Trophoblast cell (in vitro differentiated cells and primary cell): ENCODE results near the gene SLC16A10.
"Not testable (repeated sequence)": the region's sequence is repeated elsewhere in the genome, so short reads cannot be mapped to it uniquely, and the experiment has no call there.

Source experiments
- DNase-seq, 2 donors: peaks; one replicate each; pipeline ENCODE4 v3.0.0-alpha.2; 2016
- H2AFZ ChIP-seq: 2 replicates; pipeline ENCODE4 v1.6.1; 2013; ENCODE audit warnings: low read length, moderate library complexity, mild to moderate bottlenecking; ENCODE audit not compliant: insufficient read depth, poor library complexity
- H2AK5ac ChIP-seq: 2 replicates; pipeline ENCODE4 v1.6.1; 2013; ENCODE audit warnings: mild to moderate bottlenecking, low read length
- H2BK120ac ChIP-seq: 2 replicates; pipeline ENCODE4 v1.6.1; 2013; ENCODE audit warnings: low read length, mild to moderate bottlenecking, moderate library complexity; ENCODE audit not compliant: insufficient read depth, poor library complexity
- H2BK12ac ChIP-seq: 2 replicates; pipeline ENCODE4 v1.6.1; 2013; ENCODE audit warnings: mild to moderate bottlenecking, low read length, moderate library complexity
- H2BK5ac ChIP-seq: 2 replicates; pipeline ENCODE4 v1.6.1; 2013; ENCODE audit warnings: low read length, low read depth, moderate library complexity, mild to moderate bottlenecking; ENCODE audit not compliant: poor library complexity
- H3K14ac ChIP-seq: 2 replicates; pipeline ENCODE4 v1.6.1; 2013; ENCODE audit warnings: mild to moderate bottlenecking, low read length
- H3K18ac ChIP-seq: 2 replicates; pipeline ENCODE4 v1.6.1; 2013; ENCODE audit warnings: mild to moderate bottlenecking, low read length
- H3K23ac ChIP-seq: 2 replicates; pipeline ENCODE4 v1.6.1; 2013; ENCODE audit warnings: low read length
- H3K27ac ChIP-seq: 2 replicates; pipeline ENCODE4 v1.5.1; 2013; ENCODE audit warnings: low read depth, mild to moderate bottlenecking, inconsistent platforms, low read length, moderate library complexity
- H3K27me3 ChIP-seq: 2 replicates; pipeline ENCODE4 v1.6.1; 2013; ENCODE audit warnings: inconsistent platforms, mild to moderate bottlenecking, low read length, moderate library complexity; ENCODE audit not compliant: insufficient read depth
- H3K36me3 ChIP-seq, 2 experiments: 1 replicate in 1 of 2; 2 replicates in 1 of 2; pipeline ENCODE4 v1.6.1; 2013; ENCODE audit warnings: low read length in 2 of 2, mild to moderate bottlenecking in 2 of 2, moderate library complexity in 1 of 2; ENCODE audit not compliant: insufficient read depth in 2 of 2, control insufficient read depth in 1 of 2
- H3K4ac ChIP-seq: 2 replicates; pipeline ENCODE4 v1.6.1; 2013; ENCODE audit warnings: low read depth, mild to moderate bottlenecking, low read length, moderate library complexity
- H3K4me1 ChIP-seq, 2 experiments: 1 replicate in 1 of 2; 2 replicates in 1 of 2; pipeline ENCODE4 v1.6.1; 2013; ENCODE audit warnings: low read length in 2 of 2, mild to moderate bottlenecking in 2 of 2, moderate library complexity in 1 of 2; ENCODE audit not compliant: insufficient read depth in 2 of 2, control insufficient read depth in 1 of 2
- H3K4me2 ChIP-seq: 2 replicates; pipeline ENCODE4 v1.6.1; 2013; ENCODE audit warnings: inconsistent platforms, mild to moderate bottlenecking, low read length, moderate library complexity
- H3K4me3 ChIP-seq: 2 replicates; pipeline ENCODE4 v1.5.1; 2013; ENCODE audit warnings: mild to moderate bottlenecking, low read depth, low read length, inconsistent platforms
- H3K79me1 ChIP-seq: one replicate; pipeline ENCODE4 v1.6.1; 2013; ENCODE audit warnings: low read length
- H3K79me2 ChIP-seq: 2 replicates; pipeline ENCODE4 v1.6.1; 2013; ENCODE audit warnings: low read length, mild to moderate bottlenecking; ENCODE audit not compliant: control insufficient read depth, insufficient read depth, poor library complexity
- H3K9ac ChIP-seq: 2 replicates; pipeline ENCODE4 v1.6.1; 2013; ENCODE audit warnings: mild to moderate bottlenecking, low read length
- H3K9me3 ChIP-seq: 2 replicates; pipeline ENCODE4 v1.6.1; 2013; ENCODE audit warnings: low read depth, mild to moderate bottlenecking, control low read depth, inconsistent platforms, low read length; ENCODE audit not compliant: insufficient read depth
- H4K12ac ChIP-seq: 2 replicates; pipeline ENCODE4 v1.6.1; 2013; ENCODE audit warnings: low read depth, mild to moderate bottlenecking, low read length, moderate library complexity
- H4K8ac ChIP-seq: 2 replicates; pipeline ENCODE4 v1.6.1; 2013; ENCODE audit warnings: low read depth, mild to moderate bottlenecking, low read length, moderate library complexity
- H4K91ac ChIP-seq: one replicate; pipeline ENCODE4 v1.6.1; 2013; ENCODE audit warnings: low read depth, mild to moderate bottlenecking, low read length, moderate library complexity
- WGBS: extraction: QIAGEN DNeasy Blood & Tissue Kit; methylation state at CpG from one replicate; pipeline ENCODE4 v1.1.7; 2013; ENCODE audit warnings: missing lambda C conversion rate; ENCODE audit not compliant: insufficient read length, insufficient coverage; ENCODE audit errors: extremely low coverage; 5-methylcytosine and 5-hydroxymethylcytosine counted together

Gene SLC16A10

DNA sequence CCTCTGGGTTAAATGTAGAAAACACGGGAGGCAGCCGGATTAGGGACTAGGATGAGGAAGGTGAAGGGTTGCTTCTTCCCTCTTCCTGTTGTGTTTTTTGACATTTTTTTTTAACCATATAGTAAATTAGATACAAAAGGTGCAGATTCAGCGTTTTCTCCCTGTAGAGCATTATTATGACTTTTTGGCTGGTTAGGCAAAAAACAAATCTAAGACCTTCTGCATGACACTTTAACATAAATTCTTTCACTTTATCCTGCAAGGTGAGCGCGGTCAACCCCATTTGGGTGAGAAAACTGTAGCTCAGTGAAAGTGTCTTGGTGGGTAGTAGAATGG lies 1.3 kb downstream of the SLC16A10 start:
- Histone ChIP-seq H3K4me1 (peaks cover 3 to 5% of the 10 kb centered on the region in 2 experiments), H2AK5ac (no peak overlapping the region), H2BK120ac (no peak overlapping the region), H3K14ac (no peak overlapping the region), H3K23ac (no peak overlapping the region), H3K36me3 (no peaks in the 10 kb centered on the region), H3K4me3 (peak overlapping the region; percentile 78), H4K8ac (no peak overlapping the region), H3K27ac (no peak overlapping the region), H3K9me3 (no peaks in the 10 kb centered on the region), H3K79me2 (no peaks in the 10 kb centered on the region), H2AFZ (no peak overlapping the region), H3K27me3 (no peaks in the 10 kb centered on the region), H4K91ac (no peak overlapping the region), H2BK5ac (no peak overlapping the region), H3K4ac (no peak overlapping the region), H3K9ac (no peak overlapping the region), H2BK12ac (no peak overlapping the region), H4K12ac (no peak overlapping the region), H3K79me1 (no peaks in the 10 kb centered on the region), H3K18ac (no peak overlapping the region), H3K4me2 (peak overlapping the region; percentile 92)
- DNase-seq: peak in 1 of 2 donors; percentile 10
- no CpG with 5 or more reads among the region's 5 CpGs for WGBS

DNA sequence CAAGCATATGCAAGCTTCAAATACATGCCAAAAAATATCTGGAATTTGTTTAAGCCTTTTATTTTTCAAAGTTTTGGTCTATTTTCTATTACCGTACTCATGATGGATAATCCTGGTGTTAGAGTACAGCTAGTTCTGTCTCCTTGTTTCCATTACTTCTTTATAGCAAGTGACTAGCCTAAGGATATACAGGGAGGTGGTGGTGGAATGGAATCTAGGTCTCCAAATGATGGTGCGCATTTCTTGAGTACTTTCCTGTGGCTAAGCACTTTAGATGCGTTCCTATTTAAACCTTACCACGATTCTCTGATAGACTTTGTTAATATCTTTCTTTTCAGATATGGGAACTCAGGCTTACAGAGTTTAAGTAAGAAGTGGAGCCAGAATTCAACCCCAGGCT lies 3.5 kb downstream of the SLC16A10 start:
- Histone ChIP-seq H2BK5ac (no peak overlapping the region), H3K79me2 (no peaks in the 10 kb centered on the region), H4K8ac (no peak overlapping the region), H3K14ac (no peak overlapping the region), H3K4me2 (no peak overlapping the region), H3K27ac (no peak overlapping the region), H2AK5ac (no peak overlapping the region), H3K9me3 (no peaks in the 10 kb centered on the region), H3K4me3 (no peak overlapping the region), H4K91ac (no peak overlapping the region), H3K4ac (no peak overlapping the region), H3K4me1 (peaks cover 3 to 5% of the 10 kb centered on the region in 2 experiments), H3K79me1 (no peaks in the 10 kb centered on the region), H3K9ac (no peak overlapping the region), H3K23ac (no peak overlapping the region), H3K18ac (no peak overlapping the region), H2BK12ac (no peak overlapping the region), H3K36me3 (no peaks in the 10 kb centered on the region), H2BK120ac (no peak overlapping the region), H3K27me3 (no peaks in the 10 kb centered on the region), H2AFZ (no peak overlapping the region), H4K12ac (no peak overlapping the region)
- no CpG with 5 or more reads among the region's 4 CpGs for WGBS
- DNase-seq: peak in 1 of 2 donors; percentile 54

DNA sequence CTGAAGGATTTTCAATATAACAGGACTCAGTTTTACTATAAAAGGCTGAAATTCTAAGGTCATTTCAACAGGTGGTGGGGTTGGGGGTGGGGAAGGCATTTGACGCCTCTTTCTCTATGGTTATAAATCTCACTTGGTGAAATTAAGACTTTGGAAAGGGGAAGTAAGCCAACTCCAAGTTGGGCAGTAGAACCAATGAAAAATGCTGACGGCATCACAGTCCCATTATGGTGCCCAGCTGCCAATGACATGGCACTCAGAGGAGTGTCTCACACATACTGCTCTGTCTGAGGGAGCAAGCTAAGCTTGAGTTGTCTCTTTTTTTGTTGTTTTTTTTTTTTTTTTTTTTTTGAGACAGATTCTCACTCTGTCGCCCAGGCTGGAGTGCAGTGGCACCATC lies 4.7 kb downstream of the SLC16A10 start:
- no peak overlapping the region for H3K4me3 ChIP-seq
- no peak overlapping the region for H4K8ac ChIP-seq
- H3K9me3 ChIP-seq: no peaks in the 10 kb centered on the region
- DNase-seq: no peak
- no peak overlapping the region for H3K14ac ChIP-seq
- no peak overlapping the region for H3K4me2 ChIP-seq
- H2BK120ac ChIP-seq: no peak overlapping the region
- H3K4ac ChIP-seq: no peak overlapping the region
- H3K4me1 ChIP-seq: peaks cover 3 to 5% of the 10 kb centered on the region in 2 experiments
- H2AFZ ChIP-seq: no peak overlapping the region
- no peak overlapping the region for H2BK12ac ChIP-seq
- no peaks in the 10 kb centered on the region for H3K27me3 ChIP-seq
- H2BK5ac ChIP-seq: no peak overlapping the region
- no peak overlapping the region for H2AK5ac ChIP-seq
- no peak overlapping the region for H3K23ac ChIP-seq
- no peak overlapping the region for H4K91ac ChIP-seq
- H3K79me2 ChIP-seq: no peaks in the 10 kb centered on the region
- H4K12ac ChIP-seq: no peak overlapping the region
- H3K18ac ChIP-seq: no peak overlapping the region
- H3K9ac ChIP-seq: no peak overlapping the region
- no peaks in the 10 kb centered on the region for H3K79me1 ChIP-seq
- no peaks in the 10 kb centered on the region for H3K36me3 ChIP-seq
- WGBS: no CpG with 5 or more reads among the region's 3 CpGs
- H3K27ac ChIP-seq: no peak overlapping the region

DNA sequence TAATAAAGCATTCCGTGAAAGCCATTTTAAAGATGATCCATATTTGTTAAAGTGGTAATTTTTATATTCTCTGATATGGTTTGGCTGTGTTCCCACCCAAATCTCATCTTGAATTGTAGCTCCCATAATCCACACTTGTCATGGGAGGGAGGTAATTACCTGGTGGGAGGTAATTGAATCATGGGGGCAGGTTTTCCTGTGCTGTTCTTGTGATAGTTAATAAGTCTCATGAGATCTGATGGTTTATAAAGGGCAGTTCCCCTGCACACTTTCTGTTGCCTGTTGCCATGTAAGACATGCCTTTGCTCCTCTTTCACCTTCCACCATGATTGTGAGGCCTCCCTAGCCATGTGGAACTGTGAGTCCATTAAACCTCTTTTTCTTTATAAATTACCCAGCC lies 8.2 kb downstream of the SLC16A10 start:
- H2AFZ ChIP-seq, H3K14ac ChIP-seq, H3K4me2 ChIP-seq, H4K8ac ChIP-seq, H2AK5ac ChIP-seq, H3K4ac ChIP-seq, H2BK12ac ChIP-seq, H3K4me3 ChIP-seq, H3K27ac ChIP-seq, H4K12ac ChIP-seq, H3K27me3 ChIP-seq, H3K36me3 ChIP-seq, H4K91ac ChIP-seq, H2BK120ac ChIP-seq, H3K79me1 ChIP-seq, H3K9me3 ChIP-seq, DNase-seq, H3K4me1 ChIP-seq, H2BK5ac ChIP-seq, H3K9ac ChIP-seq, H3K18ac ChIP-seq, H3K23ac ChIP-seq, H3K79me2 ChIP-seq: not testable (repeated sequence)
- WGBS: no CpG with 5 or more reads among the region's 1 CpG
